RPMI8226 (cell line): ENCODE measurements around the gene ALG12.

Experiments used
- DNase-seq: peaks from one replicate; pipeline ENCODE4 v3.0.0-alpha.2; 2015

Gene ALG12

GRCh38 chr22:49957826-49958365 is 39.7 kb upstream of the ALG12 start:
- DNase-seq, result no peak

DNA sequence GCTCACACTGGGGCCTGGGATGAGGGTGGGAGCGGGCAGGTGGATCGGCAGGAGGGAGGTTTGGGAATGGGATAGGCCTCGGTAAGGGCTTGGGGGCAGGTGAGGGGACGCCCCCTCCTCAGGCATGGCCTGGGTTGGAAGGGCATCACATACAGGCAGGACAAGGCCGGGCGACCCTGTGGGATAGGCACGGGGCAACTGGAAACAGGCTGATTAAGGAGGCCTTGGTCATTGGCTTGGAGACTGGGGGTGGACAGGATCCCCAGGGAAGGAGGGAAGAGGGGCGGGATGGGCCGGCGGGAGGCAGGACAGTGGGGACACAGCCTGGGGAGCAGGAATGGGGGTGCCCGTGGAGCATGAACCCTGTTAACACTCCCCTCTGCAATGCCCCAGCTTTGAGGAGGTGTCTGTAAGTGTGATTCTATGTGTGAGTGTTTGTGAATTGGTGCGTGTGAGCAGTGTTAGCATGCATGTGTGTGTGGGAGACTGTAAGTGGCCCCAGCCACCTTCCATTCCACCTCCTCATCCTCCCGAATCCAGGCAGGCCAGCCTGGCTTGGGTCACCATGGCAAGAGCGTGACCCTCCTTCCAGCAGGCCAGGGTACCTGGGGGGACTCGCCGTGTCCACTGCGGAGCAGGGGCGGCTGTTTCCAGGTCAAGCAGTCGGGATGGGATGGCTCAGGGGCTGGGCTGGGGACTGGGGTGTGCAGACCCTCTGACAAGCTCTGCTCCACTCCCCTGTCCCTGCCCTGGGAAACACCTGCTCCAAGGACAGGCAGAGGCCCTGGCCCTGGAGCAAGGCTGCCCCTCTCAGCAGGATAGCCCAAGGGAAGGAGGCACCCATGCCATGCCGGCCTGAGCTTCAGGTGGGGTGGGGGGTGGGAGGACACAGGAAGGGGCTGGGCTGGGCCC is 38.9 kb upstream of the ALG12 start:
- DNase-seq, result no peak

DNA sequence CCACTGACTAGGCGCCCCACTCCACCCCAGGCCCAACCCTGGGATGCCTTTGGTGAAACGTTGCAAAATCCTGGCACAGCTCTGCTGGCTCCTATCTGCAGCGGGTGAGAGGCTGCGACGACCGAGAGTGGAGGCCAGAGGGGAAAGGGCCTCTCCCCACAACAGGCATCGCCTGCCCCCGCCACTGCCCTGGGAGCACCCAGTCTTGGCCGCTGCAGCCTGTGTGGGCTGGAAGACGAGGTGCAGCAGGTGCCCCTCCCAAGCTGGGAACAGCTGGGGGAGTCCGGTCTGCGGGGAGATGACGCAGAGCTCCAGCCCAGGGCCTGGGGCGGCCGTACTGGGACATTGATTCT is 38.2 kb upstream of the ALG12 start:
- DNase-seq, result no peak

- DNase-seq, result no peak
Measured at GRCh38 chr22:49955581-49956417, 37.6 kb upstream of the ALG12 start.

GRCh38 chr22:49954991-49955580 is 36.8 kb upstream of the ALG12 start:
- DNase-seq, result no peak

GRCh38 chr22:49954354-49954753 is 36.1 kb upstream of the ALG12 start:
- DNase-seq, result no peak

DNA sequence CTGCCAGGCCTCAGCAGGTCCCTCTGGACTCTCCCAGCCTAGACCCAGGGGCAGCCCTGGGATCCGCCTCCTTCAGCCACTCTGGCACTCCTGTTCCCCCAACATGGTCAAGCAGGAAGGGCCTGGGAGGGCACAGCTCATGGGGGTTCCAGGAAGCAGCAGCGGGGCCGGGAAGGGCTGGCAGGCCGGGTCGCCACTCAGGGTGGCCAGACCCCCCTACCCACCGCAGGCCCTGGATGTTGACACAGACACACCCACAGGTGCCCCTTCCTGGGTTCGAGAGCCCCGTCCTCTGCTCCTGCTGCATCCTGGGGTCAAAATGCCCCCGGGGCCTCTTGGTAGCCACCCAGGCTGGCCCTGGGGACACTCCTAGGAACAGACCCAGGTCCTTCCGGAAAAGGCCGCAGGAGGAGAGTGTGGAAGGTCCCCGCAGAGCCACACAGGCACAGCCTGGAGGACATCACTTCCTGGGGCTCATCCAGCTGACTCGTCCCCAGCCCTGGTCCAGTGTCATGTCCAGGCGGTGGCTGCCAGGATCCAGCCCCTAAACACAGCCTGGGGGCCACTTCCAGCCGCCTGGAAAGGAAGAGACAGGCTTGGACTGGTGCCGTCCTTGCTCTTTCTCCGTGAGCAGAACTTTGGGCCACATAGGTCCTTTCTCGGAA is 35.6 kb upstream of the ALG12 start:
- DNase-seq, result no peak

GRCh38 chr22:49953027-49953679 is 34.9 kb upstream of the ALG12 start:
- DNase-seq, result no peak

- no peak for DNase-seq
Measured at GRCh38 chr22:49951986-49952896, 34.0 kb upstream of the ALG12 start.

- DNase-seq, result no peak
Measured at GRCh38 chr22:49951678-49951985, 33.4 kb upstream of the ALG12 start.

GRCh38 chr22:49951000-49951677 is 32.9 kb upstream of the ALG12 start:
- DNase-seq, result no peak

DNA sequence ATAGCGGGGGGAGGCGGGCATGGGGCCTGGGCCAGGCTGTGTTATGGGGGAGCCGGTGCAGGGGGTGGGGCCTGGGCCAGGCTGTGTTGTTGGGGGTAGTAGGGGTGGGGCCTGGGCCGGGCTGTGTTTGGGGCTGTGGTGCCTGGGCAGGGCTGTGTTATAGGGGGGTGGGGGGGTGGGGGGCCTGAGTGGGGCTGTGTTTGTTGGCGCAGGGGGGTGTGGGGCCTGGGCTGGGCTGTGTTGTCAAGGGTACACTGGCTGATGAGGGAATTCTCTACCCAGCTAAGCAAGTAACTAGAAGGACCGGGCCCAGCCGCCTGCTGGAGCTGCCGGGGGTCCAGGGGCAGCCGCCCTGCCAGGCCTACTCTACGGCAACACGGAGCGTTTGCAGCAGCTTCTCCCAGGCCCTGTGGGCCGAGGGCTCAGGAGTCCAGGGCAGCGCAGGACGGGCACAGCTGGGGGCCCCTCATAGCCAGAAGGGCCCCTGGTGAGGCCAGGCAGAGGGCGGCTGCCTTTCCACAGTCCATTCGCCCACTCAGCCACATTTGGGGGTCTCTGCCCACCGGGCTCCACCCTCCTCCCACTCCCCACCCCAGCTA is 32.3 kb upstream of the ALG12 start:
- DNase-seq, result no peak

DNA sequence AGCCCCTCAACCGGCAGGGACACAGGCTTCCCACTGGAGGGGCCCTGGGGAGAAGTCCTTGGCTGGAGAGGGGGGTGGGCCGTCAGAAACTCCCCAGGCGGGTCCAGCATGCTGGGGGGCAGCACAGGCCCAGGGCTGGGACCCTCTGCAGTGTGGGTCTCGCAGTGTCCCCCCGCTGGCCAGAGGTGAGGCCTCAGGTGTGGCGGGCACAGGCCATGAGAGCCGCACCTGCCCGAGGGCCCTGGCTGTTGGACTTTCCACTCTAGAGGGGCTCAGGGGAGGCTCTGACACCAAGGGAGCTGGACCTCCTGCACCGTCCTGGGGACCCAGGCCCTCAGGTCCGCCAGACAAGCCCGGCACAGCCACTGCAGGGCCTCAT is 31.7 kb upstream of the ALG12 start:
- DNase-seq, result no peak

- DNase-seq, result no peak
Measured at GRCh38 chr22:49948958-49949913, 31.0 kb upstream of the ALG12 start.

DNA sequence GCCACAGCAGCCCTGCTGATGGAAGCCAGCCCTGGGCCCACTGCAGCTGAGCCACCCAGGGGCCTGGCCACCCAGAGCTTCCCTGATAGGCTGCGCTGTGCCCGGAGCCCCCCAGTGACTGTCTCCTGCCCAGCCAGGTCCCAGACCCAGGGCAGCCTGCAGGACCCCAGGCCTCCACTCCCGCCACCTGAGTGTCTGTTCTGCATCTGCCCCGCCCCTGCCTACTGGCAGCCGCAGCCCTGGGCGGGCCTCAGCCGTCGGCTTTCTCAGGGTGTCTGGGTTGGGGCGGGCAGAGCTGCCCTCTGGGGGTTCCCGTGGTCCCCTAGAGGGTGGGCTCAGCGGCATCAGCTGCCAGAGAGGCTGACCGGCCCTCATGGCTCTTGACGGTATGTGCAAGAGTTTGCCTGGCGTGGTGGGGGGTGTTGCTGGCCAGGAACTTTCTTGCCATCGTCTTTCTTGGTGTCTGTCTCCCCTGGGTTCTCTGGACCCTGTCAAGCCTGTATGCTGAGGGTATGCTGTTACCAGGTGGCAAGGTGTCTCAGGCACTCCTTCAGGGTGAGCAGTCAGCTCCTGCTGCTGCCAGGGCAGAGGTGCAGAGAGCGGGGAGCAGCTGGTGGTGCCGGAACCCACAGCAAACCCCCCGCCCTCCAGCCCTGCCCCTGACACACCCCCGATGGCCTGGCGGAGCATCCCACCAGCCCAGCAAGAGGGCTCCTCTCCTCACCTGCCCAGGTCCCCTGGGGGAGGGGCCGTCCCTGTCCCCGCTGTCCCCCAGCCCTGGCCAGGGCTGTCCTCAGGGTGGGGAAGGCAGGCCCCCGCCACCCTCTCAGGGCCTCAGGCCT is 30.1 kb upstream of the ALG12 start:
- DNase-seq, result no peak

DNA sequence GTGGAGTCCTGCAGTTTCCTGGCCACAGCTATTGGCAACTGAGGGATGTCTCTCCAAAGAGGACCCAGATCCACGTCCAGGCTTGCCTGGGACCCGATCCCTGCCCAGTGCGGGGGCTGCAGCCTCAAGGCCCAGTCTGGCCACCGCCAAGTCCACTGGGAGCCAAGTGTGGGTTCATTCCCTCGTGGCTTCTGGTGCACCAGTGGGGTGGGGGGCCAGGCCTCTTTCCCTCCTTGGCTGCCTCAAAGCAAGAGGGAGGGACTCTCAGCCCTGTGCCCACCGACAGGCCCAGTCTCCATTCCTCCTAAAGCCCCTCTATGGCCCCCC is 29.0 kb upstream of the ALG12 start:
- DNase-seq, result no peak

DNA sequence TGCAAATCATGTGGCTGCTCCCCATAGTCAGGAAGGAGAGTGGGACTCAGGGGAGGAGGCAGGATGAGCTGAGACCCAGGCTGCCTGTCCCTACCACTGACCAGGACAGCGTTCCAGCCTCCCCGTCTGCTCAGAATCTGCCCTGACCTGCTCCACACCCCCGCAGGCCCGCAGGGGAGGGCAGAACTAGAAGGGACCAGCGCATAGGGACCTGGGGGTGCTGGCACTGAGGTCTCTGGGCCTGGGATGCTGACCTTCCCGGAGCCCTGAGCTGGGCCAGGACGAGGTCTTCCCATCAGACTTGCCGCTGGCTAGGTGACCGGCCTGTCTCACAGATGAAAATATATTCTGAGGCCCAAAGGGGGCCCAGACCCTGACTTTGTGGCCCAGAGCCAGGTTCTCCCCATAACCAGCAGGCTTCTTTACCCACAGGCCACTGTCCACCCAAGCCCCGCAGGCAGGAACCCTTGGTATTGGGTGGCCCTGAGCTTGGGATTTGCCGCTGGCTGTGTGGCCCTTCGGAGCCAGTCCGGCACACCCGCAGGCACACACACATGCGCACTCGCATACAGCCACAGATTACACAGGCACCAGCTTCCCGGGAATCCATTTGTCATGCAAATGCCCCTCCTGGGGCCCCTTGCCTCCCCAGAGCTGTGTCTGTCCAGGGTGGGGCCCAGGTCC is 28.5 kb upstream of the ALG12 start:
- DNase-seq, result no peak
